Measurements from ENCODE around the gene EPS8. TPM values are rescaled to one million over a fixed set of nuclear protein-coding genes. Genes with fewer than 3 reads are reported as not detected.

Gene EPS8
- total RNA-seq, 1 experiment from 2014 or later: 32.0 TPM

GRCh38 chr12:15786772-15787171 lies 2.4 kb downstream of the EPS8 start:
- CTCF ChIA-PET: no interaction called here
- Histone ChIP-seq H3K4me1 (ENCODE audit: control insufficient read depth, insufficient read depth, low read length) (peaks cover 4% of the 10 kb centered on the region), H3K4me3 (ENCODE audit: low read depth in 2 of 2, low read length in 2 of 2) (peak overlapping the region in 1 of 2 experiments; percentile 79; a peak in 3 of 4 replicates), H3K9me3 (ENCODE audit: control insufficient read depth, insufficient read depth, low read depth, low read length) (no peaks in the 10 kb centered on the region), H3K27me3 (ENCODE audit: control insufficient read depth, insufficient read depth, low read length) (no peaks in the 10 kb centered on the region), H3K36me3 (ENCODE audit: control insufficient read depth, insufficient read depth, low read length) (peaks cover 5% of the 10 kb centered on the region; the same call in 1 of the 2 replicates), H3K27ac (ENCODE audit: low read length) (peak overlapping the region; percentile 4; the same call in 1 of the 2 replicates)
- intact Hi-C loops (cut with micrococcal nuclease; ENCODE audit: unreplicated experiment): no loop called here
- TF ChIP-seq CTCF (IDR thresholded peaks at IDR 0.05) (no peak), POLR2AphosphoS5 (IDR thresholded peaks at IDR 0.05; ENCODE audit: low read depth, low read length) (no peak), REST (IDR thresholded peaks at IDR 0.05; ENCODE audit: insufficient read depth in 1 of 2, low read depth in 2 of 2, low read length in 1 of 2) (no peak), SIN3A (IDR thresholded peaks at IDR 0.05; ENCODE audit: borderline replicate concordance, insufficient read depth, low read depth, low read length) (no peak), TCF7L2 (IDR thresholded peaks at IDR 0.05; ENCODE audit: low read depth, low read length) (no peak)
- POLR2A ChIA-PET: no interaction called here
- in situ Hi-C loops (cut with HindIII; ENCODE audit: low pct_unique_long_range_greater_than_20kb, low sequenced_read_pairs): no loop called here
- no peak for ATAC-seq
- no TSS peak for BruUV-seq (replicated peaks)
- no peak for DNase-seq (ENCODE audit: low read depth, low spot score)

GRCh38 chr12:15783288-15783687 lies 5.9 kb downstream of the EPS8 start:
- no peaks in the 10 kb centered on the region for H3K9me3 ChIP-seq (ENCODE audit: control insufficient read depth, insufficient read depth, low read depth, low read length)
- H3K27me3 ChIP-seq (ENCODE audit: control insufficient read depth, insufficient read depth, low read length): no peaks in the 10 kb centered on the region
- H3K4me1 ChIP-seq (ENCODE audit: control insufficient read depth, insufficient read depth, low read length): peaks cover 5% of the 10 kb centered on the region
- H3K27ac ChIP-seq (ENCODE audit: low read length): no peak overlapping the region
- no peaks in the 10 kb centered on the region for H3K36me3 ChIP-seq (ENCODE audit: control insufficient read depth, insufficient read depth, low read length)
- in situ Hi-C loops (cut with HindIII; ENCODE audit: low pct_unique_long_range_greater_than_20kb, low sequenced_read_pairs): no loop called here
- no peak for DNase-seq (ENCODE audit: low read depth, low spot score)
- TF ChIP-seq SIN3A (IDR thresholded peaks at IDR 0.05; ENCODE audit: borderline replicate concordance, insufficient read depth, low read depth, low read length) (no peak), TCF7L2 (IDR thresholded peaks at IDR 0.05; ENCODE audit: low read depth, low read length) (no peak), CTCF (IDR thresholded peaks at IDR 0.05) (no peak), POLR2AphosphoS5 (IDR thresholded peaks at IDR 0.05; ENCODE audit: low read depth, low read length) (no peak), REST (IDR thresholded peaks at IDR 0.05; ENCODE audit: insufficient read depth in 1 of 2, low read depth in 2 of 2, low read length in 1 of 2) (no peak)
- no TSS peak for BruUV-seq (replicated peaks)
- no peak overlapping the region for H3K4me3 ChIP-seq (ENCODE audit: low read depth in 2 of 2, low read length in 2 of 2)
- ATAC-seq: no peak
- CTCF ChIA-PET: no interaction called here
- intact Hi-C loops (cut with micrococcal nuclease; ENCODE audit: unreplicated experiment): no loop called here
- POLR2A ChIA-PET: no interaction called here
